Measurements from ENCODE around the gene SPATS2. TPM values are rescaled to one million over a fixed set of nuclear protein-coding genes. Genes with fewer than 3 reads are reported as not detected.

Gene SPATS2
- total RNA-seq, 1 donor = 34.1 TPM

DNA sequence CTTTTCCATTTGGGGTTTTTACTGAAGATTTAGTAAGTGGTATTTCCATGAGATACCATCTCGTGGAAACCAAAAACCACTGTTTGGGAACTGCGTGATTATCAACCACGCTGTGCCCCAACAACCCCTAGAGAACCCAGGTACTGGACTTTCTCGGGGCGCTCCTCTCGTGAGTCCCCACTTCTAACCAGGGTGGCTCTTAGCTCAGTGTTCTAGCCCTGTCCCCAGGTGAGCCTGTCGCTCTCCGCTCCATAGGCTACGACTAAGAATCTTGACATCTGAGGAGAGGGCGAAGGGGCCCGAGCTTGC, 200.0 kb downstream of the SPATS2 start:
- DNase-seq (ENCODE audit: low read depth) = no peak
- TF ChIP-seq, protein P1, sequence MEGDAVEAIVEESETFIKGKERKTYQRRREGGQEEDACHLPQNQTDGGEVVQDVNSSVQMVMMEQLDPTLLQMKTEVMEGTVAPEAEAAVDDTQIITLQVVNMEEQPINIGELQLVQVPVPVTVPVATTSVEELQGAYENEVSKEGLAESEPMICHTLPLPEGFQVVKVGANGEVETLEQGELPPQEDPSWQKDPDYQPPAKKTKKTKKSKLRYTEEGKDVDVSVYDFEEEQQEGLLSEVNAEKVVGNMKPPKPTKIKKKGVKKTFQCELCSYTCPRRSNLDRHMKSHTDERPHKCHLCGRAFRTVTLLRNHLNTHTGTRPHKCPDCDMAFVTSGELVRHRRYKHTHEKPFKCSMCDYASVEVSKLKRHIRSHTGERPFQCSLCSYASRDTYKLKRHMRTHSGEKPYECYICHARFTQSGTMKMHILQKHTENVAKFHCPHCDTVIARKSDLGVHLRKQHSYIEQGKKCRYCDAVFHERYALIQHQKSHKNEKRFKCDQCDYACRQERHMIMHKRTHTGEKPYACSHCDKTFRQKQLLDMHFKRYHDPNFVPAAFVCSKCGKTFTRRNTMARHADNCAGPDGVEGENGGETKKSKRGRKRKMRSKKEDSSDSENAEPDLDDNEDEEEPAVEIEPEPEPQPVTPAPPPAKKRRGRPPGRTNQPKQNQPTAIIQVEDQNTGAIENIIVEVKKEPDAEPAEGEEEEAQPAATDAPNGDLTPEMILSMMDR (IDR thresholded peaks at IDR 0.05; ENCODE audit: insufficient read depth, low read length) = no peak
- peak overlapping the region; percentile 100 for H3K4me3 ChIP-seq (ENCODE audit: low read depth, low read length)

- peak within 1 kb of the TSS; percentile 100 for H3K4me3 ChIP-seq (ENCODE audit: low read depth, low read length)
- DNase-seq (ENCODE audit: low read depth) = peak; percentile 94
- TF ChIP-seq, protein P1 (IDR thresholded peaks at IDR 0.05; ENCODE audit: insufficient read depth, low read length) = no peak
Observed at GRCh38 chr12:49567611-49568441, 200.6 kb downstream of the SPATS2 start, which contains the start of gene MCRS1. MCRS1 (minus strand) TSS chr12:49568142; CDS start chr12:49566731, 1,411 bp downstream.

GRCh38 chr12:49568442-49569162, 201.3 kb downstream of the SPATS2 start:
- DNase-seq (ENCODE audit: low read depth) = no peak
- H3K4me3 ChIP-seq (ENCODE audit: low read depth, low read length) = peak overlapping the region; percentile 100
- TF ChIP-seq, protein P1 (IDR thresholded peaks at IDR 0.05; ENCODE audit: insufficient read depth, low read length) = no peak

Small RNA genes within 50 kb of the gene (small RNA-seq; reads per million reads assigned to genes)
- gene AC125611.1 = not detected

Other genes starting within 250 kb of the SPATS2 start
- 159 and 2,451 TPM in 2 replicates for gene TUBA1B, start 236.1 kb upstream of the SPATS2 start, total RNA-seq (ENCODE audit: low replicate concordance)
- gene TUBA1A, start 178.4 kb upstream of the SPATS2 start, total RNA-seq (ENCODE audit: low replicate concordance) = 320 and 961 TPM in 2 replicates
- 54.7 and 839 TPM in 2 replicates for gene TUBA1C, start 102.4 kb upstream of the SPATS2 start, total RNA-seq (ENCODE audit: low replicate concordance)
- gene PRPH, start 72.3 kb upstream of the SPATS2 start, total RNA-seq (ENCODE audit: low replicate concordance) = 0.18 and 0.33 TPM in 2 replicates
- 4.0 and 11.3 TPM in 2 replicates for gene TROAP, start 44.2 kb upstream of the SPATS2 start, total RNA-seq (ENCODE audit: low replicate concordance)
- 0.18 TPM in 1 of 2 replicates, not detected in the other for gene C1QL4, start 30.3 kb upstream of the SPATS2 start, total RNA-seq (ENCODE audit: low replicate concordance)
- gene DNAJC22, start 20.6 kb upstream of the SPATS2 start, total RNA-seq (ENCODE audit: low replicate concordance) = 1.6 and 2.5 TPM in 2 replicates
- 0.08 and 0.18 TPM in 2 replicates for gene KCNH3, start 171.6 kb downstream of the SPATS2 start, total RNA-seq (ENCODE audit: low replicate concordance)
- gene MCRS1, start 200.7 kb downstream of the SPATS2 start, total RNA-seq (ENCODE audit: low replicate concordance) = 45.5 and 48.7 TPM in 2 replicates
- gene FAM186B, start 238.2 kb downstream of the SPATS2 start, total RNA-seq (ENCODE audit: low replicate concordance) = 0.45 and 2.7 TPM in 2 replicates

Measured in fibroblast of the aortic adventitia (primary cell).